Loucy (cell line): Measurements from ENCODE around the gene STK33.

Source experiments
- EZH2phosphoT487 ChIP-seq: fragments of 200-600 bp; IDR thresholded peaks from 2 replicates; pipeline ENCODE4 v1.6.1; 2018; ENCODE audit warnings: antibody characterized with exemption, mild to moderate bottlenecking, moderate library complexity, borderline replicate concordance
- TF ChIP-seq, protein P1 (sequence below): fragments of 200-600 bp; sonication (generic); conservative IDR thresholded peaks from 2 replicates; pipeline ENCODE4 v1.5.1; 2014; ENCODE audit warnings: mild to moderate bottlenecking, antibody characterized with exemption, low read length

DNA sequence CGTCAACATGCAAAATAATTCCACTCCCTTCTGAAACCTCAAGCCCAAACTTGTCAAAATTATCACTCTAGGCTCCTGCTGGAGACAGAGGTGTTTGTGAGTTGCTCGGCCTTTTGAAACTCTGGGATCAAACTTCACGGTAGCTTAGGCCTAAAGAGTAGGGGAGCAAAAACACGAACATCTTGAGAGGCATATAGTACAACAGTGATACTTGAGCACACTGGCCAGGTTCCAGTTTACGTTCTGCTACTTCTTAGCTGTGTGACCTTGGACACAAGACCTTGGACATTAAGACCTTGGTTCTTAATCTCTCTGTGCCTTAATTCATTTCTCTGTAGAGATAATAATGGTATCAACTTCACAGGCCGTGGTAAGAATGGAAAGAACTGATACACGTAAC is 206.9 kb downstream of the STK33 start:
- TF ChIP-seq, protein P1, sequence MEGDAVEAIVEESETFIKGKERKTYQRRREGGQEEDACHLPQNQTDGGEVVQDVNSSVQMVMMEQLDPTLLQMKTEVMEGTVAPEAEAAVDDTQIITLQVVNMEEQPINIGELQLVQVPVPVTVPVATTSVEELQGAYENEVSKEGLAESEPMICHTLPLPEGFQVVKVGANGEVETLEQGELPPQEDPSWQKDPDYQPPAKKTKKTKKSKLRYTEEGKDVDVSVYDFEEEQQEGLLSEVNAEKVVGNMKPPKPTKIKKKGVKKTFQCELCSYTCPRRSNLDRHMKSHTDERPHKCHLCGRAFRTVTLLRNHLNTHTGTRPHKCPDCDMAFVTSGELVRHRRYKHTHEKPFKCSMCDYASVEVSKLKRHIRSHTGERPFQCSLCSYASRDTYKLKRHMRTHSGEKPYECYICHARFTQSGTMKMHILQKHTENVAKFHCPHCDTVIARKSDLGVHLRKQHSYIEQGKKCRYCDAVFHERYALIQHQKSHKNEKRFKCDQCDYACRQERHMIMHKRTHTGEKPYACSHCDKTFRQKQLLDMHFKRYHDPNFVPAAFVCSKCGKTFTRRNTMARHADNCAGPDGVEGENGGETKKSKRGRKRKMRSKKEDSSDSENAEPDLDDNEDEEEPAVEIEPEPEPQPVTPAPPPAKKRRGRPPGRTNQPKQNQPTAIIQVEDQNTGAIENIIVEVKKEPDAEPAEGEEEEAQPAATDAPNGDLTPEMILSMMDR = no peak
- TF ChIP-seq EZH2phosphoT487 = no peak
